ENCODE data around the gene NHLRC4. TPM values are rescaled to one million over a fixed set of nuclear protein-coding genes. Genes with fewer than 3 reads are reported as not detected.
A peak's percentile ranks its signal among the peaks of the same experiment; 100 is the strongest.

NHLRC4 gene
- total and polyA plus RNA-seq, 5 donors = 0.22 to 0.84 (median 0.56) TPM

DNA sequence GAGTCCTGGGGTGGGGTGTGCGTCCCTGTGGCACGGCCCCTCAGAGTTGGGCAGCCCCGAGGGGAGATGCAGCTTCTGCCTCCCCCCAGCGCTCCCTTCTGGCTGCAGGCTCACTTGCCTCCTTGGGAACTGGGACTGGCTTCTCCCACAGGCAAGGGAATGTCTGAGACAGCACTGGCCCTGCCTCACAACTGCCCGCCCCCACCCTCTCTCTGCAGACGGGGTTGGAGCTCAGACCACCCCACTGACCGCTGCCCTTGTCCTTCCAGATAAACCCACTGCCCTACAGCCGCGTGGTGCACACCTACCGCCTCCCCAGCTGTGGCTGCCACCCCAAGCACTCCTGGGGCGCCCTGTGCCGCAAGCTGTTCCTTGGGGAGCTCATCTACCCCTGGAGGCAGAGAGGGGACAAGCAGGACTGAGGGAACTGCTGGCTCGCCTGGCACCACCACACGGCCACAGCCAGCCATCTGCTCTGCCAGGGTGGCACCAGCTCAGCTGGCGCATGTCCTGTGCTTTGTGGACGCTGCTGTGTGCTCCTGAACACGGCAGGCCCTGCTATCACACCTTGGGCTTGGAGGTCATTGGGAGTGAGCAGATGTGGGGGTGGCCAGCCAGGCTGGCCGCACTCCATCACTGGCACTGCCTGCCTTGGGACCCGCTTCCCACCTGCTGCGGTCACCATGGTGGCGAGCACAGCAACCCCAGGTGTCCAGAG lies 16.0 kb downstream of the NHLRC4 start:
- no peak overlapping the region for H3K4me3 ChIP-seq (ENCODE audit: low read length)
- 87% methylated on average over 21 of the region's 21 CpGs for WGBS
- H3K9me3 ChIP-seq (ENCODE audit: control insufficient read depth, low read length) = no peaks in the 10 kb centered on the region
- DNase-seq (peak in 2 of 3 donors; percentile 48 to 59), ATAC-seq (no peak)
- no peak overlapping the region for H3K27ac ChIP-seq (ENCODE audit: low read length)
- intact Hi-C loops (cut with DNase I) = loop anchor here in 2 of 4 donors (5.0 to 10.0 kb wide), 2 partner anchors 75 to 82 kb away; partner anchors contain the start of gene RHOT2 (in 1 of the 2)
- no peaks in the 10 kb centered on the region for H3K4me1 ChIP-seq (ENCODE audit: control insufficient read depth, insufficient read depth, low read length)
- no peaks in the 10 kb centered on the region for H3K27me3 ChIP-seq (ENCODE audit: control insufficient read depth, insufficient read depth)

DNA sequence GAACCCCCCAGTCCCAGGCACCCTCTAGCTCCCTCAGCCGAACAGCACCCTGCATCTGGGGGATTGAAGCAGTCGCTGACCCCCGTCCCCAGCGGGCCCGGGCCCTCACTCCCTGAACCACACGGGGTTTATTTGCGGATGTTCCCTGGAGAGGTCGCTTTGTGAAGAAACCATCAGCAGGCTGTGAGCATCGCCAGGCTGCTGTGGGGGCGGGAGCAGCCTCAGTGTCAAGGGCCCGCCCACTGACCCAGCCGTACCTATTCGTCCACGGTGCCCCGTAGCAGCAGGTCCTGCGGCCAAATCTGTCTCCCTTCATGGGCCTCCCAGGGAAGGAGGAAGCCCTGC lies 16.6 kb downstream of the NHLRC4 start:
- Histone ChIP-seq H3K27me3 (ENCODE audit: control insufficient read depth, insufficient read depth) (no peaks in the 10 kb centered on the region), H3K4me3 (ENCODE audit: low read length) (no peak overlapping the region), H3K9me3 (ENCODE audit: control insufficient read depth, low read length) (no peaks in the 10 kb centered on the region), H3K4me1 (ENCODE audit: control insufficient read depth, insufficient read depth, low read length) (no peaks in the 10 kb centered on the region), H3K27ac (ENCODE audit: low read length) (no peak overlapping the region)
- intact Hi-C loops (cut with DNase I) = loop anchor here in 2 of 4 donors (5.0 to 10.0 kb wide), 2 partner anchors 74 to 81 kb away; partner anchors contain the start of gene RHOT2 (in 1 of the 2)
- DNase-seq (peak in 2 of 3 donors; percentile 48 to 62), ATAC-seq (no peak)
- WGBS = 62% methylated on average over 16 of the region's 16 CpGs

DNA sequence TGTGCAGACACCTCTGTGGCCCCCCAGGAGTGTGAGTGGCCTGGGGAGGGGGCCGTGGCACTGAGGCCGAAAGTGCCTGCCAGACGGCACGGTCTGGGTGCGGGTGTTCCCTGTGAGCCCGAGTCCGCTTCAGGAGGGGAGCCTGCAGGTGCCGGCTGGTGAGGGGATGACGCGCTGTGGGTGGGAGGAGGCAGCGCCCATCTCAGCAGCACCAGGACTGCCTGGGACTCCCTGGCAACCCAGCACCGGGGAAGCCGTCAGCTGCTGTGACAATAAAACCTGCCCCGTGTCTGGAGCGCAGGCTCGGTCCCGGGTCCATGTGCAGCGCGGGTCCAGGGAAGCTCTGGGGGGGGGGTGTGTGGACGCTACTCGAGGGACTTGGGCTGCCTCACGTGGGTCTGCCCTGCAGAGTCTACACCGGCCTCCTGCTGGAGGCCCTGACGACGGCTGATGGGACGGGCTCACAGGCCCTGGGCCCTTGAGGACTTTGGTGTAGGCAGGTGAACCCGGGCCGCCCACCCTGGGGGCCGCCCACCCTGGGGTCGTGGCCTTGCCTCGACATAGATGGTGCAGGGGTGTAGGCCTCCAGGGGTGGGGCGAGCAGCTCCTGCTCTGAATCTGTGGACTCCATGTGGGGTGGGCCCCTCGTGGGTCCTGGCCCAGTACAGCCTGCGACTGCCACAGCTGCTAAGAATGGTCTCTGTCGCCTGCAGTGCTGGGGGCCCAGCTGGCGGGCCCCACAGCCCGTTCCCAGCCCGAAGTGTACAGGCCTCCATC lies 17.2 kb downstream of the NHLRC4 start:
- ATAC-seq = no peak
- 52% methylated on average over 38 of the region's 38 CpGs for WGBS
- Histone ChIP-seq H3K27ac (ENCODE audit: low read length) (no peak overlapping the region), H3K4me3 (ENCODE audit: low read length) (no peak overlapping the region), H3K9me3 (ENCODE audit: control insufficient read depth, low read length) (no peaks in the 10 kb centered on the region), H3K27me3 (ENCODE audit: control insufficient read depth, insufficient read depth) (no peaks in the 10 kb centered on the region), H3K4me1 (ENCODE audit: control insufficient read depth, insufficient read depth, low read length) (no peaks in the 10 kb centered on the region)
- intact Hi-C loops (cut with DNase I) = loop anchor here in 2 of 4 donors (5.0 to 10.0 kb wide), 2 partner anchors 73 to 81 kb away; partner anchors contain the start of gene RHOT2 (in 1 of the 2)
- peak; percentile 15 to 55 (median 50) for DNase-seq

DNA sequence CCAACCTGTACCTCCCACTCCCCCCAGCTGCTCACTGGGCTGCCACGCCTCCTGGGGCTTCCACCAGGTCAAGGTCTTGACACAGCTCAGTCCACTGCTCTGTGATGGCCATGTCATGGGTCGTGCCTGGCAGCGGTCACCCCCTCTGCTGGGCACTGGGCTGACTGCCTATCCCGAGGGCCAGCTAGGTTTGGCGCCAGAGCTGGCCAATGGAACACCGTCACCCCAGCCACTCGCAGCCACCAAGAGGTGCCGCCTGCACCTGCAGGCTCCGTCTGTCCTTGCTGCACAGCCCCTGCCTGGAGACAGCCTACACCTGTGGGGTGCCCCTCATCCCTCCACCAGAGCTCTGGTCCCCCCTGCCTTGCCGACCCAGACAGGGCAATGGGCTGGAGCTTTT lies 18.5 kb downstream of the NHLRC4 start:
- no peaks in the 10 kb centered on the region for H3K4me1 ChIP-seq (ENCODE audit: control insufficient read depth, insufficient read depth, low read length)
- H3K27me3 ChIP-seq (ENCODE audit: control insufficient read depth, insufficient read depth) = no peaks in the 10 kb centered on the region
- intact Hi-C loops (cut with DNase I) = loop anchor here in 2 of 4 donors (5.0 to 10.0 kb wide), 2 partner anchors 77 to 79 kb away; partner anchors contain the start of gene RHOT2 (in 1 of the 2)
- no peak overlapping the region for H3K27ac ChIP-seq (ENCODE audit: low read length)
- 22% methylated on average over 10 of the region's 10 CpGs for WGBS
- no peak overlapping the region for H3K4me3 ChIP-seq (ENCODE audit: low read length)
- DNase-seq (peak in 2 of 3 donors; percentile 58 to 64), ATAC-seq (no peak)
- no peaks in the 10 kb centered on the region for H3K9me3 ChIP-seq (ENCODE audit: control insufficient read depth, low read length)

DNA sequence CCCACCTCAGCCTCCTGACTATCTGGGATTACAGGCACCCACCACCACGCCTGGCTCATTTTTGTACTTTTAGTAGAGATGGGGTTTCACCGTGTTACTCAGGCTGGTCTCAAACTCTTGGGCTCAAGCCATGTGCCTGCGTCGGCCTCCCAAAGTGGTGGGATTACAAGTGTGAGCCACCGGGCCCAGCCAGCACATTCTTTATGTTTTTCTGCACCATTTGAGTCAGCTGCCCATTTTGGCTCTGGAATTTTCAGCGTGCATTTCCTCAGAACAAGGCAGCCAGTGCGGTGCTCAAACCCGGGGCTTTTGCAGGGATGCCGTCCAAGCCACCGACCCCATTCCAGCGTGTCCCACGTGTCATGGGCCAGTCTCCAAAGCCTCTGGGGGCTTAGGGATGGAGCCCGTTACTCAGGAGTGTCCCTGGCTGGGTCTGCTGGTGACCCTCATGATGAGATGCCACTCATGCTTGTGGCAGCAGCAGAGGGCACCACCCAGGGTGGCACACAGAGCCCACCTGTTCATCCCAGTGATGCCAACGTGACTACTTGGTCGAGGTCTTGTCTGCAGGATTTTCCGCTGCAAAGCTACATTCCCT lies 19.3 kb downstream of the NHLRC4 start:
- H3K27me3 ChIP-seq (ENCODE audit: control insufficient read depth, insufficient read depth) = no peaks in the 10 kb centered on the region
- intact Hi-C loops (cut with DNase I) = loop anchor here in 2 of 4 donors (5.0 to 10.0 kb wide), 2 partner anchors 76 to 79 kb away; partner anchors contain the start of gene RHOT2 (in 1 of the 2)
- 41% methylated on average over 16 of the region's 16 CpGs for WGBS
- no peak overlapping the region for H3K4me3 ChIP-seq (ENCODE audit: low read length)
- H3K27ac ChIP-seq (ENCODE audit: low read length) = no peak overlapping the region
- ATAC-seq = no peak
- no peaks in the 10 kb centered on the region for H3K4me1 ChIP-seq (ENCODE audit: control insufficient read depth, insufficient read depth, low read length)
- DNase-seq = peak in 1 of 3 donors; percentile 44
- H3K9me3 ChIP-seq (ENCODE audit: control insufficient read depth, low read length) = no peaks in the 10 kb centered on the region

DNA sequence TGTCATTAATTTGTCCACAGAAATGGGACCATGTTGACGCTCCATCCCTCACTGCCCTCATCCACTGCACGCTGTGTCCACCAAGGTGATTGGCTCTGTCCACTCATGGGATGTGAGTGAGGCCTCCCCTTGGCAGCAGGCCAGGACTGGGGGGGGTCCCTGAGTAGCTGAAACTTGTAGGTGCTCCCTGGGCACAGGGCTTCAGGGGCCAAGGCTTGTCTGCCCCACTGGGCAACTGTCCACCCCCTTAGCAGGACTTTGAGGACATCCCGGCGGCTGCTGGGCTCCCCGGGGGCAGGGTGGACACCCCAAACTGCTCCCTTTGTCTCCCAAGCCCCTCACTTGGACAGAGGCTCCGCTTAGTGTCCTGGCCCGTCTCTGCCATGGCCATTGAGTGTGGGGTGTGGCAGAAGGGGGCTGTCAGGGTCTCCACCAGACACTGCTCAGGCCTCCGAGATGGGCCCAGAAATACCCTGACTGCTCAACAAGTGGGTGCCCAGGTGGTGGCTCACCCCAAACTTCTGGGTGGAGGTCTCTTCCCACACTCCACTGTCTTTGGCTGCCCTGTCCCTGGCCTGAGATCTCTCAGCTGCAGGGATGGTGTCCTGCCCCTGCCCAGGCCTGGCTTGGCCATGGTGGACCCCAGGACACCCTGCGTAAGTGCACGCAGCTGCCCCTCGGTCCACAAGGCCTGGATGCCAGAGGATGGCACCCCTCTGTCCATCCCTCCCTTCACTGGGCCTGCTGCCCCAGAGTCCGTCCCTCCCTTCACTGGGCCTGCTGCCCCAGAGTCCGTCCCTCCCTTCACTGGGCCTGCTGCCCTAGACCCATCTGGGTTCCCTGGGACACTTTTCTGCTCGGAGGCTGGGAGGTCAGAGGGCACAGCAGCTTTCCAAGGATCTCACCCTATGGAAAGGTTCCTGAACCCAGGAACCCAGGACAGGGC lies 20.1 kb downstream of the NHLRC4 start:
- Histone ChIP-seq H3K27ac (ENCODE audit: low read length) (peak overlapping the region; percentile 31), H3K4me1 (ENCODE audit: control insufficient read depth, insufficient read depth, low read length) (no peaks in the 10 kb centered on the region), H3K4me3 (ENCODE audit: low read length) (no peak overlapping the region), H3K27me3 (ENCODE audit: control insufficient read depth, insufficient read depth) (no peaks in the 10 kb centered on the region), H3K9me3 (ENCODE audit: control insufficient read depth, low read length) (no peaks in the 10 kb centered on the region)
- intact Hi-C loops (cut with DNase I) = loop anchor here in 2 of 4 donors (5.0 to 10.0 kb wide), 2 partner anchors 75 to 78 kb away; partner anchors contain the start of gene RHOT2 (in 1 of the 2)
- WGBS = 64% methylated on average over 14 of the region's 14 CpGs
- peak; percentile 75 to 90 (median 80) for DNase-seq
- ATAC-seq = peak in 1 of 2 donors; percentile 4

DNA sequence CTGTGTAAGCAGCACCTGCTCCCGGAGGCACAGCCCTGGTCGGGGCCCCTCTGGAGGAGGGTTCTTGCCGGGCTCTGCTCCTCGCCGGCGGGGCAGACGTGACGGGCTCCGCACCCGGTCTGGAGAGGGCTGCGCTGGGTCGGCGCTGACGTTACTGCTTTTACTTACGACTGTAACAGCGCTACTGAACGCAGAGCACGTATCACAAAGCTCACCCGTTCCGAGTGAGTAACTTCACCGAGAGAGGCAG lies 21.8 kb downstream of the NHLRC4 start:
- peak; percentile 51 to 76 (median 71) for DNase-seq
- WGBS = under 1% methylated on average over 21 of the region's 21 CpGs
- Histone ChIP-seq H3K9me3 (ENCODE audit: control insufficient read depth, low read length) (no peaks in the 10 kb centered on the region), H3K27me3 (ENCODE audit: control insufficient read depth, insufficient read depth) (no peaks in the 10 kb centered on the region), H3K27ac (ENCODE audit: low read length) (peak overlapping the region; percentile 89), H3K4me1 (ENCODE audit: control insufficient read depth, insufficient read depth, low read length) (no peaks in the 10 kb centered on the region), H3K4me3 (ENCODE audit: low read length) (peak overlapping the region; percentile 73)
- no peak for ATAC-seq
- intact Hi-C loops (cut with DNase I) = loop anchor here in 2 of 4 donors (5.0 to 10.0 kb wide), 2 partner anchors 74 to 76 kb away; partner anchors contain the start of gene RHOT2 (in 1 of the 2)

DNA sequence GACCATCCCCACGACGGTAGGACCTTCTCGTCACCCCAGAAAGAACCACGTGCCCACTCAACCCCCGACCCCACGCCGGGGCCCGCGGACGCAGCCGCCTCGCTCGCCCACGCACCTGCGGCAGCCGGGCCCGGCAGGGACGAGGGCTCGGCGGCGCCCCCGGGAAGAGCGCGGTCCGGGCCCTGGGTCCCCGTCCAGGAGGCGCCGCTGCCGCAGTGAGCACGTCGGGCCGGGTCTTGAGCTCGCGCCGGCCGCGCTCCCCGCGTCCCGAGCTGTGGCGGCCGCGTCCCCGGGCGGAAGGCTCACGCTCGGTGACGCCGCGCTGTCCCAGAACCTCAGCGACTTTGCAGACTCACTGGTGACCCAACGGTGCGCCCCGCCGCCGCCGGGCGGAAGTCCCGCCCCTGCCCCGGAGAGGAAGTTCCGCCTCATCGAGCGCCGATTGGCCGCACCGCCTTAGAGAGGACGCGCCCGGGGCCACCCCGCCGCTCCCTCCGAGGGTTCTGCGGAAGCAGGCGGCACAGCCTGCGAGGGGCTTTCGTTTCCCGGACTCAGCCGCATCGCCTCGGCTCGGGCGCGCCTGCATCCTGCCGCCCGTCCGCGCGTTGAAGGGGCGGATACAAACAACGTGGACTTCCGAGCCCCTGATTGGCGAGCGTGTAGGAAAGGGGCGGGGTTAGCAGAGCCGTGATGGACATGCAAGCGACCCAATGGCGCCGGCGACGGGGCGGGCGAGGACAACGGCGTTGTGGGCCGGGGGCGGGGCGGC lies 22.3 kb downstream of the NHLRC4 start:
- H3K4me3 ChIP-seq (ENCODE audit: low read length) = peak overlapping the region; percentile 73
- intact Hi-C loops (cut with DNase I) = loop anchor here in 2 of 4 donors (5.0 to 10.0 kb wide), 2 partner anchors 73 to 76 kb away; partner anchors contain the start of gene RHOT2 (in 1 of the 2)
- ATAC-seq = peak; percentile 91 to 92
- DNase-seq = peak; percentile 96 to 99 (median 98)
- peak overlapping the region; percentile 89 for H3K27ac ChIP-seq (ENCODE audit: low read length)
- H3K27me3 ChIP-seq (ENCODE audit: control insufficient read depth, insufficient read depth) = no peaks in the 10 kb centered on the region
- WGBS = under 1% methylated on average over 107 of the region's 107 CpGs
- no peaks in the 10 kb centered on the region for H3K9me3 ChIP-seq (ENCODE audit: control insufficient read depth, low read length)
- H3K4me1 ChIP-seq (ENCODE audit: control insufficient read depth, insufficient read depth, low read length) = no peaks in the 10 kb centered on the region

DNA sequence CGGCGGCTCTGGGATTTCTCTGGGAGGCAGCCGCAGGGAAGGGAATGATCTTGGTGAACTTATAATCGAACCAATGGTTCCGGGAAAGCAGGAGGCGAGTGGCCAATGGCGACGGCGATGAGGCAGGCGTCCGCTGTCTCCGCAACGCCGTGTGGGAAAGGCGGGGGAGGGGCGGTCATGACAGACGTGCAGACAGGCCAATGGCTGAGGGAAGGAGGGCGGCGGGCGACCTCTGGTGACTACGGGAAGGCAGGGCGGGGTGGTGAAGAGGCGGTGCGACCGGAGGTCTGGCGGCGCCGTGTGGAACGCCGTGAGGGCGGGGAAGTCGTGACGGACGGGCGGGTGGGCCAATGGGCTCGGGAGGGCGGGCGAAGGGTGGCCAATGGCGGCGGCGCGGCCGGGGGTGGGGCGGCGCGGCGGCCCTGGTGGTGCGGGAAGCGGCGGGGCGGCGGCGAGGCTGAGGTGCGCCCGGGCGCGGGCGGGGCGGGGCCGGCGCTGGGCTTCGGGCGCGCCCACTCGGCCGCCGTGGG lies 22.9 kb downstream of the NHLRC4 start, which contains the start of gene RAB40C:
Gene RAB40C, plus strand, starts transcription at position 409 of the 530 bp plus-strand sequence. CDS start 226 bp downstream, outside the sequence.
- peak within 1 kb of the TSS; percentile 73 for H3K4me3 ChIP-seq (ENCODE audit: low read length)

More for the DNA sequence above, 22.9 kb downstream of the NHLRC4 start, which contains the start of gene RAB40C:
- DNase-seq (peak; percentile 99 to 100 (median 100)), ATAC-seq (peak; percentile 95 to 96)
- Histone ChIP-seq H3K9me3 (ENCODE audit: control insufficient read depth, low read length) (no peaks in the 10 kb centered on the region), H3K27ac (ENCODE audit: low read length) (peak within 1 kb of the TSS; percentile 89), H3K27me3 (ENCODE audit: control insufficient read depth, insufficient read depth) (no peaks in the 10 kb centered on the region), H3K4me1 (ENCODE audit: control insufficient read depth, insufficient read depth, low read length) (no peaks in the 10 kb centered on the region)
- intact Hi-C loops (cut with DNase I) = loop anchor here in 2 of 4 donors (5.0 to 10.0 kb wide), 2 partner anchors 73 to 75 kb away; partner anchors contain the start of gene RHOT2 (in 1 of the 2)
- 1% methylated on average over 65 of the region's 67 CpGs for WGBS

Measured in right cardiac atrium (tissue), 5 donors.